ENCODE results near the gene IGF2R. TPM values are rescaled to one million over a fixed set of nuclear protein-coding genes. Genes with fewer than 3 reads are reported as not detected.

IGF2R gene
- total RNA-seq, 5 donors from 2014 or later (not counting 1 experiment from before 2014, with no cell fraction given), result 63.4 to 87.5 (median 70.5) TPM

GRCh38 chr6:160156842-160157241 is 188.0 kb downstream of the IGF2R start:
- H3K36me3 ChIP-seq (ENCODE audit: control insufficient read depth in 2 of 2, extremely low read depth in 1 of 2, insufficient read depth in 1 of 2, low read length in 1 of 2), result no peaks in the 10 kb centered on the region
- no peaks in the 10 kb centered on the region for H3K9me3 ChIP-seq
- WGBS (ENCODE audit: insufficient coverage), result no CpG with 5 or more reads among the region's 1 CpG
- H3K27me3 Mint-ChIP-seq, result peaks cover 0 to 1% of the 10 kb centered on the region in 2 donors
- H3K4me3 Mint-ChIP-seq, result no peak overlapping the region
- no peak overlapping the region for H3K27ac ChIP-seq (ENCODE audit: low read length)
- no peaks in the 10 kb centered on the region for H3K4me1 ChIP-seq (ENCODE audit: control insufficient read depth in 1 of 2, extremely low read depth in 1 of 2, insufficient read depth in 2 of 2, low read length in 2 of 2)
- H3K4me3 ChIP-seq (ENCODE audit: control insufficient read depth in 1 of 2, extremely low read depth in 1 of 2, low read length in 1 of 2), result no peak overlapping the region
- H3K27ac Mint-ChIP-seq, result no peak overlapping the region
- no peaks in the 10 kb centered on the region for H3K27me3 ChIP-seq (replicated peaks in 1 of 2; ENCODE audit: control insufficient read depth in 2 of 2, extremely low read depth in 1 of 2, insufficient read depth in 2 of 2, low read length in 1 of 2)
- DNase-seq (no peak), ATAC-seq (replicated peaks in 1 of 4) (no peak)
- H3K36me3 Mint-ChIP-seq, result peaks cover 23% of the 10 kb centered on the region
- POLR2A ChIA-PET, result no interaction called here
- CTCF ChIA-PET, result no interaction called here
- no peaks in the 10 kb centered on the region for H3K4me1 Mint-ChIP-seq
- peaks cover 4 to 18% (median 7%) of the 10 kb centered on the region in 3 donors for H3K9me3 Mint-ChIP-seq

- Histone ChIP-seq H3K27me3 (replicated peaks in 1 of 2; ENCODE audit: control insufficient read depth in 2 of 2, extremely low read depth in 1 of 2, insufficient read depth in 2 of 2, low read length in 1 of 2) (peaks cover 0 to 5% of the 10 kb centered on the region in 2 experiments), H3K4me3 (ENCODE audit: control insufficient read depth in 1 of 2, extremely low read depth in 1 of 2, low read length in 1 of 2) (no peak overlapping the region), H3K9me3 (no peaks in the 10 kb centered on the region), H3K36me3 (ENCODE audit: control insufficient read depth in 2 of 2, extremely low read depth in 1 of 2, insufficient read depth in 1 of 2, low read length in 1 of 2) (no peaks in the 10 kb centered on the region), H3K27ac (ENCODE audit: low read length) (no peak overlapping the region), H3K4me1 (ENCODE audit: control insufficient read depth in 1 of 2, extremely low read depth in 1 of 2, insufficient read depth in 2 of 2, low read length in 2 of 2) (no peaks in the 10 kb centered on the region)
- H3K27me3 Mint-ChIP-seq, result peaks cover 4 to 9% of the 10 kb centered on the region in 2 donors
- peaks cover 12% of the 10 kb centered on the region for H3K36me3 Mint-ChIP-seq
- peaks cover 0 to 5% (median 4%) of the 10 kb centered on the region in 3 donors for H3K9me3 Mint-ChIP-seq
- 78% methylated on average over 5 of the region's 6 CpGs for WGBS (ENCODE audit: insufficient coverage)
- no peak overlapping the region for H3K4me3 Mint-ChIP-seq
- H3K4me1 Mint-ChIP-seq, result no peaks in the 10 kb centered on the region
- ChIA-PET POLR2A (no interaction called here), CTCF (no interaction called here)
- DNase-seq, result no peak
- ATAC-seq (replicated peaks in 1 of 4), result no peak
- H3K27ac Mint-ChIP-seq, result no peak overlapping the region
These were observed 191.6 kb downstream of the IGF2R start for GRCh38 chr6:160160450-160160849.

Other genes with a start within 250 kb of the IGF2R start
- gene WTAP, start 241.6 kb upstream of the IGF2R start, total RNA-seq, result 100 to 1,000 TPM; 119 to 177 (median 126) TPM
- 10 to 100 TPM; 21.5 to 28.2 (median 27.4) TPM for gene ACAT2, start 207.0 kb upstream of the IGF2R start, total RNA-seq
- 100 to 1,000 TPM; 129 to 188 (median 146) TPM for gene TCP1, start 179.5 kb upstream of the IGF2R start, total RNA-seq
- 10 to 100 TPM; 19.8 to 44.4 (median 36.6) TPM for gene MRPL18, start 178.6 kb upstream of the IGF2R start, total RNA-seq
- 1 to 10 TPM in 1 of 5 donors, under 1 TPM in 3, not detected in 1; 0.26 to 1.2 (median 0.46) TPM for gene PNLDC1, start 168.8 kb upstream of the IGF2R start, total RNA-seq
- gene MAS1, start 78.1 kb upstream of the IGF2R start, total RNA-seq, result not detected
- 1 to 10 TPM; 1.0 to 2.7 (median 2.3) TPM for gene SLC22A1, start 152.7 kb downstream of the IGF2R start, total RNA-seq

Measured in T-cell (primary cell).